Stimulated activated CD8-positive, alpha-beta memory T cell treated with anti-CD3 and anti-CD28 coated beads, Interleukin-7, amount 100 ng/mL, for 4 hours (primary cell): ENCODE results near the gene PDE7B.

Source experiments
- DNase-seq, 2 donors: peaks; one replicate each; pipeline ENCODE4 v3.0.0-alpha.2; 2020; ENCODE audit warnings: low read depth in 2 of 2

The PDE7B gene

DNA sequence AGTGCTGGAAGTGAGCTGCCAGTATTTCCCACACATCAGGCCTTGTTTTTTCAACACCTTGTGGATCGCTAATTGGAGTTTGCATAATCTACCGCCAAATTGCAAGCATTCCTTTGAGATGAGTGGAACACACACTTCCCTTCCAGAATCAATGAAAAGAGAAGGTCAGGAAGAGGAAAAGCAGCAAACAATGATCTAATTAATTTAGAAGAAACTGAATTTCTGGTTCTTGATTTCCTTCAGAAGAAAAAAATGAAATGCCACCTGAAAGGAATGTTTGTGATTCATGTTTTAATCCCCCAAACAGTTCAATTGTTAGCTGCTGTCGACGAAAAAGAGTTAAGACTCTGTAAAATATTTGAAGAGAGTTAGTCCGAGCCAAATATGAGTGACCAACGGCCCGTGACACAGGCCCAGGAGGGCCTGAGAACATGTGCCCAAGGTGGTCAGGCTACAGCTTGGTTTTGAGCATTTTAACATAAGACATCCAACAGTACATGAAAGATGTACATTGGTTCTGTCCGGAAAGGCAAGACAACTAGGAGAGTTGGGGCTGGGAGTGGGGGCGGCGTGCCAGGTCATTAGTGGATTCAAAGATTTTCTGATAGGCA, 216.3 kb downstream of the PDE7B start:
- no peak for DNase-seq

DNA sequence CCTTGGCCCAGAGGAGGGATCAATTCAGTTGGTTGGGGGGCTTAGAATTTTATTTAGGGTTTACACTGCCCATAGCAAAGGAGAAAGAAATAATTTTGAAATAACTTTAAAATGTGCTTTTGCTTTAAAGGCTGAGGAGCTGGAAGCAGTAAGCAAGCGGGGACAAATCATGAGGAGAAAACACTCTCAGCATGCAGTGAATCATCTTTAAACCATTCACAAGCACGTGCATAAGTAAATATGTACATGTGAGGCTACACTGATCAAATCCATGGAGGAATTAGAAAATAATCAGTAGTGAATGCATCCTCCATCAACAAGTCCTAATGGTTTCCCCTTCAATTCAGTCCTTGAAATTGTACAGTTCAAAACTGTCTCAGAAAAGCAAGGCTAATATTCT, 217.6 kb downstream of the PDE7B start:
- DNase-seq = no peak

DNA sequence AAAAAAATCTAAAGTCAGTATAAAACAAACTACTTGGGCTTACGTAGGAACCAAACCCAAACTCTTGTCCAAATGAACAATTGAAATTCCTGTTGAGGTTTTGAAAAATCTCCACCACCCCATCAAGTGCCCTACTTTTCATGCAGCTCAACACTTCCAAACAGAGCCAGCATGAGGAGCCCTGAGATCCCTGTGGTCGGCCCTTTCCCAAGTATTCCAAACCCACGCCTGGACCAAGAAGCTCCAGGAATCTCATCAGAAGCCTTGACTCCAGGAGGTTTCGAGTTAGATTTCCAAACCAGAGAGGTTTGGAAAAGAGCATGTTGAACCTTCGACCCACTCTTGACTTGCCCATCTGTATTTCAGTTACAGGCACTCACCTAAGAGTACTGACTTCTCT, 219.3 kb downstream of the PDE7B start:
- no peak for DNase-seq

DNA sequence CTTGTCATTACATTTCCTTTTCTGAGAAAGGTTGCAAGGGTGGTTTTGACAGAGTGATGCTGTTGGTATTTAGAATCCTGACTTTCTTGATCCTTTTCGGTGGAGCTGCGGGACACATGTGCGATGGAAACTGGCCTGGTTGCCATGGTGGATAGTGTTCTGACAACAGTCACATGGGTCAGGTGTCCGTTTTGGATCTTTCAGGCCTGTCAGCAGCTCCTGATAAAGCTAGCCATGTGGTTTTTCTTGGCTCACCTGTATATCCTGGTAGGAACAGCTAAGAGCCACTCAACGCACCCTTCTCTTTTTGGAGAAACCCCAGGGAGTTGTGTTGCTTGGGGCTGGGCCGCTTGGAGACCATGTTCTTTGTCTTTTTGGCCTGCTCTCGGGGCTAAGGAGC, 221.2 kb downstream of the PDE7B start:
- no peak for DNase-seq

DNA sequence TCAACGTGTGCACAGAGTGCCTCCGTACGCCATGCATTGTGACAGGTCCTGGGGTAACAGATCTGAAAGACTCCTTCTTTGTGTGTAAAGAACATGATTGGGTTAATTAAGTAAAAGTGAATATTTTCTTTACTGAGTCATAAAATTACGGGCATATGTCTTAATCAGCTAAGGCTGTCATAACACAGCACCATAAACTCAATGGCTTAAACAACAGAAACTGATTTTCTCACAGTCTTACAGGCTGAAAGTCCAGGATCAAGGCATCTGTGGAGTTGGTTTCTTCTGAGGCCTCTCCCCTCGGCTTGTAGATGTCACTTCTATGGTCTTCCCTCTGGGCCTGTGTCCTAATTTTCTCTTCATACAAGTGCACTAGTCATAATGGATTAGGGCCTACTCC, 221.7 kb downstream of the PDE7B start:
- DNase-seq = no peak

DNA sequence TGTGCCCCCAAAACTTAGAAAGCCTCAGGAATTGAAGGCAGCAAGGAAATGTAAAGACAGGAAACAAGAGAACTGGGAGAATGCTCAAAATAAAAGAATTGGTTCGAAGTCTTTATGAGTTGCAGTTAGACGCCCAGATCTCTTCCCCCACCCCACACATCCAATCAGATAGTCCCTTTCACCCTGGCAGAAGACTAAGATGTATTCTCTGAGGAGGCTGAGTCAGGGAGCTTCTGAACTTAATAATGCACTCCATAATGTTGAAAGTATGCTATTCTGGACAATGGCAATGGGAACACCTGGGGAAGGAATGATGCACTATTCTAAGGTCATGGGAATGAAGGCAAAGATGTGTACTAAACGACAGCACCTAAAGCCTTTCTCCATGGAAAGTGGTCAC, 225.0 kb downstream of the PDE7B start:
- DNase-seq = no peak

DNA sequence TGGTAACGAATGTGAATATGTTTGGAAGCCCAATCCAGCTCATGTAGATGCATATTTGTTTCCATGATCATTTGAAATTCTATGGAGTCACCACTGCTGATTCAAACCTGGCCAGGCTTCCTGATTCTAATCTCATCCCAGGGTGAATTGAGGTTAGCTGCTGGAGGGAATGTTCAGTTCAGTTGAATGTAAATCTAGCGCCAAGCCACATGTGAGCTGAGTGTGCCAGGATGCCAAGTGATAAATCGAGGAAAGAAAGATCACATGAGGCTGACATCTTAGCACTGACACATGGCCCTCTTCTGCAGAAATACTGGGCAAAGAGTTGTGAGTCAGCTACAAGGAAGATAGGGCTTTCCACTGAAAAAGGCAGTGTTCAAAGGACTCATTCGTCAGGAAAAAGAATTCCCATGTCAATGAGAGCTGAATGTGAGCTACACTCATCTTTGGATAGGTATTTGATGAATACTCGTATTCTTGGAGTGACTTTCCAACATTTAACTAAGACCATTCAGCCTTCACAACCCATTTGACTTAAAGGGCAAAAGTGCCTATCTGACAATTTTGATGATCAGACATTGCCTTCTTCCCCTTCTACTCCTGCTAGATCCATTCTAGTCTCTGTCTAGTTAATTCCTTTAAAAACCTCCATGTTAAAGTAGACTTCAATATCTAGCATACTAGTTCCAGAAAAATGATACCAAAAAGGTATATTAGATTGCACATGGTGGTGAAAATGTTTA, 226.5 kb downstream of the PDE7B start:
- no peak for DNase-seq

DNA sequence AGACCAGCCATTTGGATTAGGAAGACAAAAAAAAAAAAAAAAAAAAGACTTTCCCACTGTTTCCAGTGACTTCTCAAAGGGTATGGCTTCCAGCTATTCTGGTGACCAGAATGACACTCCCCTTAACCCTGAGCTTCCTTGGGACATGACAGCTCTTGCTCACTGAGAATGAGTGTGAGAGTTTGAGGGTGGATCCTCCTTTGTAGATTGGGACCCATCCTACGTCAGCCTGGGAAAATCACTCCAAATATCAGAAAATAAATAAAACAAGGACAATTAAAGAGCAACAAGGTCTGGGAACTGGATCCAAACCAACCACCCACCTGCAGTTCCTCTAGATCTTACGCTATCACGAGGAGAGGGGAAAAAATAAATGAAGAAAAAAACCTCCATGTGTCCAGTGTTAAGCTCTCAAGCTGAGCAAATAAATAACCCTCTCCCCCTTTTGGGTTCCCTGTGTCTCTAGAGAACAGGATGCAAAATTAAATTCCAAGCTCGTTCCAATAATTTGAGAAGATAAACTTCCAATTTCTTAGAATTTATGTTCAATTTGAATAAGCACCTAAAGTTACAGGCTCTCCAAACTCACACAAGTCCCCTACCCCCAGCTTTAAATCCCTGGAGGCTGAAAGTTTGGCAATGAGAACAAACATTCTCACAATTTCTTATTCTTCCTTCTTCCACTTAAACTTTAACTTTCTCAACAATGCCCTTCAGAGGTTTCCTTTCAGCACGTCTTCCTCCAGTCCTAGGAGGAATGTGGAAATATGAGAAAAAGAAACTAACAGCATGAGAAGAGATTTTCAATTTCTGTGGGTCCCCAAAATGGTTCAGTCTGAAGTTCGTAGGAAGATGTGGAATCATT, 228.4 kb downstream of the PDE7B start:
- no peak for DNase-seq

DNA sequence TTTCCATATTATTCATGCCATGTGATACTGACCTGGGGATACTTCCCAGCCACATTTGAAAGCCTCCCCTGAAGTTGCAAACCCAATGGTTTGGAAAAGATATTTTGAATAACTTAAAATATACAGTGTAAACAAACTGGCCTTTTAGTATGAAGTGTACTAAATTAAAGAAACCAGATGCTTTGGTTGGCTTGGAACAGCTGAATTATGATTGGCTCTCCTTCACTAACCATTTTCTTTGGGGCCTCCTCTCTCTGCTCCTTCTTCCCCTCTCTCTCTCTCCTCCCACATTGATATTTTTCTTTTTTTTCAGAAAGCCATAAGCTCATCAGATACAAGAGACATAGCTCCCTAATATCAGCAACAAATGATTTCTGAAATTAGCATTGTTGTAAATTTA, 232.0 kb downstream of the PDE7B start:
- DNase-seq = no peak

DNA sequence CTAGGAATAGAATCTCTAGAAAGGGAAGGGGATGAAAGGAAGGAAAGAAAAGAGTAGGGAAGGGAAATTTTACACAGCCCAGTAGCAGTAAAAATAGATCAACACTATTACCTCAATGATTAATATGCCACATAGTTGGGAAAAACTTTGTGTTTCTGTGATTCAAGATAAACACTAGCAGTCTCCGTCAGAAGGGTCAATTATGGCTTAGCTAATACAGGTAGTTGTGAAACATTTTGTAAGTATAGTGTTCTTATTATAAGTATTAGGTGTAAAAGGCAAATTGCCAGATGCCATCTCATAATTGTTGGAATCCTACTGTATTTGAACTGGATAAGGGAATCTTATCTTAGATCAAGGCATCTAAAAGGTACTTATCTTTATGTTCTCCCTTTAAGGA, 232.9 kb downstream of the PDE7B start:
- no peak for DNase-seq

DNA sequence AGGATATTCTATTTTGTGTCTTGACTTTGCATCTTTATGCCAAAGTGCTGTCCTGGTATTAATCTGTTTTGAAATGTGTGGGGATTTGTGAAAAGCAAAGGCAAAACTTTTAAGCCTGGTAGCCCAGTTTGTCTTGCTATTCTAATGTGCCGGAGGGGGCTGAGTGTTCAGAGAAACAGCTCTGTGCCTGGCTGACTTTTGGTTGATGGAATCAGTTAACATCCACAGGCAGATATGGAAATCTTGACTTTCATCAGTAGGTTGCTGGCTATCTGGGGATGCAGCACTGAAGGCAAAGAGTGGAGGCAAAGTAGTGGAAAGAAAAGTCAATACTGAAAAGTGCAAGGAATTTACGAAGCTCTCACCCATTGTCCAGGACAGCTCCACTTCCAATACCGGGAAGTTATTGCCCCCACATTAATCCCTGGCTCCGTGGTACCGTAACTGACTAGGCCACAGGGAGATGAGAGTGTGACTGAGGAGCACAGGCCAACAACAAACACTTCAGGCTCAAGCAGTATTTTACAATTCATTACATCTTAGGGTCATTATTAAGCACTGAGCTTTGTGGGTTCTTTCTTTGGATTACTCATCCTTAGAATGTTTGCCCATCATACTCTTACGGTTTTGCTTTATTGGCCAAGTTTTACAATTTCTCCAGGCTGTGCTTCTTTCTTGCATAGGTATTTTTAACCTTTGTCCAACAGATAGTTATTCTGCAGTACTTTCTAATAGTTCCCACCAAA, 234.0 kb downstream of the PDE7B start:
- no peak for DNase-seq

DNA sequence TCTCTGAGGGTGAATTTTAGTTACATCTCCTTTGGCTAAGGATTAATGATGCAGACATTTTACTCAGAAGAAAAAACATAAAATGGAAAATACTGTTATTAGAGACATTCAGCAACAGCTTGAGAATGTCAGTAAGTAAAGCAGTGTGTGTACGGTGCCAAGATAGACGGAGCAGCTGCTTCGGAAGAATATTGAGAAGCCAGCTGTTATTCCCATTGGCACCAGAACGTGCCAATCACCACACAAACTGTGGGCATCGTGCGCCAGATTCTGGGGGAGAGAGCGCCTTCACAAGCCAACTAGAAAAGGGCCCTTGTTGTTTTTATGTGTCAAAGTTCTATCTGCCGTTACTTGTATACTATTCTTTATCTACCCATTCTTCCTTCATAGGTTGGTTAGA, 235.2 kb downstream of the PDE7B start:
- no peak for DNase-seq

DNA sequence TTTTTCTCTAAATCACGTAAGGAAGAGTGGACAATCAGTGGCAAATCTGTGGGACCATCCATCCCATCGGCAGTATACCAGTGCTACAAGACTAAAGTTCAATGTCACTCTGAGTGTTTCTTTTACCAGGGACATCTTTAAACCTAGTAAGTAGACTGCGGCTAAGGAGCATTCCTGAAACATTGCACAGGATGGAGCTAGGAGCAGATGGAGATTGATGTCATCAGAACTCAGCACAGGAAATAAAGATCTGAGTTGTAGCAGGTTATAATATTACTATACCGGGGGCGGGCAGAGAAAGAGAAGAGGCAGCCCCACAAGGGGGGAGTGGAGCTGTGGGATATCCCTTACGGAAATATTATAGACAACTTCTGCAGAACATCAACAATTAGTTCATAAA, 236.5 kb downstream of the PDE7B start:
- DNase-seq = no peak

DNA sequence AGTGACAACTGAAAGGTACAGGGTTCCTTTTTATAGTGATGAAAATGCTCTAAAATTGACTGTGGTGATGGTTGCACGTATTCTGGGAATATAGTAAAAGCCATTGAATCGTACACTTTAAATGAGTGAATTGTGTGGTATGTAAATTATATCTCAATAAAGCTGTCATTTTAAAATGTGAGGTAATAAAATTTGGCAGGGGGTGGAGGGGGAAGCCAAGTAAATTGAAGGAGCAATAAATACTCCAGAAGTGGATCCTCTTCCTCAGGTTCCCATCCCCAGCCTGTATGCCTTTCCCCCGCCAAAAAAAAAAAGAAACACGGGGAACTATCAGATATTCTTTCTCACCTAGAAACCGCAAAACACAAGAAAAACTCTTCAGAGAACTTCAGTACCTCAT, 237.2 kb downstream of the PDE7B start:
- DNase-seq = no peak

DNA sequence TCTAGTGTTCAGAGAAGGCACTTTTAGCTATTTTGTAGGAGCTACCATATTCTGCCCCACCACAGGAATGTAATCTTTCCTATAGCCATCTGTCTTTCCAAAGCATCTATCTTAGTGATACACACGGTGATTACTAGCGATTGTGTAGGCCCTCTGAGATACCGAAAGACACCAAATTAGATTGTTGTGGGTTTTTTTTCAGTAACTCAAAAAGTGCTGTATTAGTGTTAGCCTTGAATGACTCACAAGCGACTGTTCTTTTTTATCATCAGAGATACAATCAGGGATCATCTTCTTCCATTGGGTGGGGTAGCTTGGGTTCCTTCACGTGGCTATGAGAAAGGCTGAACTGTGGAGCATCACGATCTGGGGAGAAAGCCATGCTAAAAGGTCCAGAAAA, 238.4 kb downstream of the PDE7B start:
- no peak for DNase-seq

DNA sequence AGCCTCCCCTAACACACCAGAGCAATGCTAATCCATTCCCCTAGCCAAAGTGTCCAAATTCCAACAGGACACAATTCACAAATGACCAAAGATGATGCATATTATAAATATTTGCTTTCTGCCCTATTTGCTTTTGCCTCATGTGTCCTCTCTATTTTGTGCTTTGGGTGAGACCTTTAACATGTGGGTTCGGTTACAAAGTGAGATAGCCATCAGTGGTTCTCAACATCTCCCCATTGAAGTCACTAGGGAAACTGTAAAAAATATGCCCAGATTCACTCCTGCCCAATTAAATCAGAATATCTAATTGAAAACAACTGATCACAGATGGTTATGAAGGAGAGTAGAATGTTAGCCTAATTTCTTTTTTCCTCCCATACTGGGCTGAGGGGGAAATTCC, 239.4 kb downstream of the PDE7B start:
- DNase-seq = no peak

DNA sequence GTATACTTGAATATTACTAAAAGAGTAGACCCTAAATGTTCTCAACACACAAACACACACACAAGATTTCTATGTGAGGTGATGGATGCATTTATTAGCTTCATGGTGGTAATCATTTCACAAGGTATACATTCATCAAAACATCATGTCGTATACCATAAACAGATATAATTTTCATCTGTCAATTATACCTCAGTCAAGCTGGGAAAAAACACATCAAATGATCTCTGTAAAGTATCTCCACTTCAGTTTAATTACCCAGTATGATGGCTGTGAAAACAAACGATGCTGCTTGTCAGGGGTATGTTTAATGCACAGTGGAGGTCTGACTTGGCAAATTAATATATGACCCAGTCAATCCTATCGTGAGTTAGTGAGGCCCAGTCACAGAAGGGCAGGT, 241.4 kb downstream of the PDE7B start:
- DNase-seq = no peak

DNA sequence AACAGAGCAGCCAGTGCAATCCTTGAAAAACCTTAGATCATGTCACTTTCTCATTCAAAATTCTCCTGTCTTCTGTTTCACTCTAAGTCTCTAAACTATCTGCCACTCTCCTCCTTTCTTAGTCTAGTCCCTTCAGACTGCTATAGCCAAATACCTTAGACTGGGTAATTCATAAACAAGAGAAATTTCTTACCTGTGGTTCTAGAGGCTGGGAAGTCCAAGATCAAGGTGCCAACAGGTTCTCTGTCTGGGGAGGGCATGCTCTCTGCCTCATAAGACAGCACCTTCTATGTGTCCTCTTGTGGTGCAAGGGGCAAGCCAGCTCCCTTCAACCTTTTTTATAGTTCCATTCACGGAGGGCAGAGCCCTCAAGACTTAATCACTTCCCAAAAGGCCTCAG, 242.3 kb downstream of the PDE7B start:
- no peak for DNase-seq

DNA sequence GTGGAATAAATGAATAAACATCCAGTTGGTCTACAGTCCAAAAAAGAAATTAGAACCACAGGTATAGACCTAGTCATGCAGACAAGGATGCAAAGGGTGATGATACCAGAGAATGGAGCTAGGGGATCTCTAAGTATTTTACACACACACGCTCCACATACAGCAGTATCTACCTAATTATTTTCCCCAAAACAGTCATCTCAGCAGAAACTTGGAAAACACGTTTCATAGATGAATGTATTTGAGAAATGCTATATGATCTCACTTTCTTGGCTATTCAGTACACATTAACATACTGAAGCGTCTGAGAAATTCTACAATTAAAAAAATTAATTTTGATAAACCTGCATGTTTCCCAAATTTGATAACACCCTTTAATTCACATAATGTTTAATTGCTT, 243.3 kb downstream of the PDE7B start:
- DNase-seq = no peak

DNA sequence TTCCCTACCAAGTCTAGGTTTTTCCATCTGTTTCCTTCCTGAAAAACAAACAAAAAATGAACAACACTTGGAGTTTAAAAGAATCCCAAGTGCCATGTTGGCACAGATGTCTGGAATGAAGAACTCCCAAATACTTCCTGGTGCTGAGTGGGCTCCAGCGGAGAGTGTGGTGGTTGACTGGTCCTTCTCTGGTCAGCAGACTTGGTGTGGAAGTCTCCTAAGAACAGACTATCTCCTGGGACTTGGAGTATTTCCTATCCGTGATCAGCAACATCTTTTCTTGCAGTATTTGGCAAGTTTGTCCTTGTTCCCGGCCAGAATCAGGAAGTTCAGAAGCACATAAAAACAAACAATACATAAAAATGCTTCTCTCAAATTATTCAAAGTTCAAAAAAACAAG, 244.5 kb downstream of the PDE7B start:
- DNase-seq = no peak

DNA sequence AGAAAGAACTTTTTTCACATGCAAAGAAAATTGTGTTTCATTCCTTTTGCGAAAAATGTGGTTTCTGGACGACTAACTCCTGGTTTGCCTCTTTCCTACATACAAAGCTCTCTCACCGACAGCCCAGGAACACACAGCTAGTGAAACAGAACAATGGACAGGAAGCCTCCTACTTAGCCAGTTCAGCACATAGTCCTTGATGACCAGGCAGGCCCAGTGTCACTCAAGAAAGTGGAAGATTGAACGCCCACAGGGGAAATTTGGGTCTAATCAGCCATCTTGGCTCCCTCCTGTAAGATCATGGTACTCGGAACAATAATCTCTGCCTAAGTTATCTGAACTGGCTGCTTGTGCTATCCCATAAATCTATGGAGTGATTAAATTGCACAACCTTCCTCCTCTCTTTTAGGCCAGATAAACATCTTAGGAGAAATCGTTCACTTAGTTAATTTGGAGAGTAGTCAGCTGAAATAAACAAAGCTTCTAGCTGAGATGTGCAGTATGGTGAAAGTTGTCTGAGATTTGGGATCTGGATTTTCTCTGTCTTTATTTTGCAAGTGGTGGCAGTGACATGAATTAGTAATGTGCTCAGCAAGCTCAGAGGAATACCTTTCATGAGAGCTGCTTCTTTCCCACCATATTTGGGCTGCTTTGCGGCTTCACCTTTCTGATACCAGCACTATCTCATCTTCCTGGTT, 251.6 kb downstream of the PDE7B start:
- no peak for DNase-seq
